GM19023 (cell line): ENCODE results near the gene UBE4B.
"Not testable (repeated sequence)": the region's sequence is repeated elsewhere in the genome, so short reads cannot be mapped to it uniquely, and the experiment has no call there.

Experiments used
- ATAC-seq: cut with Tn5 transposase; IDR thresholded peaks from one replicate; pipeline ENCODE4 v1.9.1; 2021; ENCODE audit warnings: mild to moderate bottlenecking, moderate library complexity; ENCODE audit not compliant: unreplicated experiment

The UBE4B gene

DNA sequence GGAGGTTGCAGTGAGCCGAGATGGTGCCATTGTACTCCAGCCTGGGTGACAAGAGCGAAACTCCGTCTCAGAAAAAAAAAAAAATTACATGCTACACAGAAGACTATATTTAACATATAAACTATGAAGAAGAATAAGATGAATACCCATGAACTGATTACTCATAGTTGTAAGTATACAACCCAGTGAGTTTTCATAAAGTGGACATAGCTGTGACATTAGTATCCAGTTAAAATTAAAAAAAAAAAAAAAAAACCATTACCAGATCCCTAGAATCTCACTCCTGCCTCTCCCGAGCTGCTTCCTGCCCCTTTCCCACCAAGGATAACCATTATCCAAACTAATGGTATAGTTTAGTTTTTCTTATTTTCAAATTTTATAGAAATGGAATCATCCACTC is 37.4 kb downstream of the UBE4B start:
- ATAC-seq = no peak

DNA sequence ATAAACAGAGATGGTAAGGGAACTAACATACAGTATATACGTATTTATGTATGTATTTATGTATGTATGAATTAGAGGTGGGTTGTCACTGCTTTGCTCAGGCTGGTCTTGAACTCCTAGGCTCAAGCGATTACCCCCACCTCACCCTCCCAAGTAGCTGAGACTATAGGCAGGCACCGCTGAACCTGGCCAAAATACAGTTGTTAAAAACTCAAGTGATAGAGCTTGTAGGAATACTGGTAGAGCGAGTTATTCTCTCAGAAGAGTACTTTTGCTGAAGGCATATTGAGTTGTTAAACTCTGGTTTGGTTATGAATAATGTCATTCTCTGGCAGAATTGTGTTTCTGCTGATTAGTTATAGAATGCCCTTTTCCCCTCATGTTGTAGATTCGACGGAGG is 38.9 kb downstream of the UBE4B start:
- no peak for ATAC-seq

DNA sequence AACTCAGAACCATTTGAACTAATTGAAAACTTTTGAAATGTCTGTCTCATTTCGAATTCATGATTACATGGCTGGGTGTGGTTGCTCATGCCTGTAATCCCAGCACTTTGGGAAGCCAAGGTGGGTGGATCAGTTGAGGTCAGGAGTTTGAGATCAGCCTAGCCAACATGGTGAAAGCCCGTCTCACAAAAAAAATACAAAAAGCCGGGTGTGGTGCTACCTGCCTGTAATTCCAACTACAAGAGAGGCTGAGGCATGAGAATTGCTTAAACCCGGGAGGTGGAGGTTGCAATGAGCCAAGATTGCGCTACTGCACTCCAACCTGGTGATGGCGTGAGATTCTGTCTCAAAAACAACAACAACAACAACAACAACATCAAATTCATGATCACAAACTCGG is 40.6 kb downstream of the UBE4B start:
- not testable (repeated sequence) for ATAC-seq

DNA sequence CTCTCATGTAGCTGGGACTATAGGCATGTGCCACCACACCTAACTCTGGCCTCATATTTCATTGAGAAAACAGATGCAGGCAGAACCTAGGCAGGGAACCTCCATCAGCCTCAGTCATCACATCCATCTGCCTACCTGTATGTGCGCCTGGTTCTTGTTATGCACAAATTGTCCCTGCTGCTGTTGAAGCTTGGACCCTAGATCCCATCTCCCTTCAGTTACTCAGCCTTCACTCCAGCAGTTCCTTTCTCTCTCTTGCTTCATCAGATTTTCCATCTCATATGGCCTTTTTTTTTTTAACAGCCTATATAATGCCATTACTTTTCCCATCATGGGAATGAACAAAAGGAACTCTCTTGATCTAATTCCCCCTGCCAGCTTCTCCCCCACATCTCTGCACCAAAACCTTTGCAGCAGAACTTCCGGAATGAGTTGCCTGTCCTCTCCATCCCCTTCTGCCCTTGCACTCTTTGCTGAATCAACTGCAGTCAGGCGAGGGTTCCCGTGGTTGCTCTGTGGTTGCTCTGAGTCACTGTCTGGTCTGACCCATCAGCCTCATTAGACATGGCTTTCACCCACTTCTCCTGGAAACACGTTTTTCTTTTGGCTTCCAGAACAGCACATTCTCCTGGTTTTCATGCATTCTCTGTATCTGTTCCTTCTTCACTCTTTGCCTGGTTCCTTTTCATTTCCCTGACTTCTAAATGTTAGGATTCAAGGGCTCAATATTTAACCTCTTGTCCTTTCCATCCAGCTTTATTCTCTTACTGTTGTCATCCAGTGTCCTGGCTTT is 41.5 kb downstream of the UBE4B start:
- no peak for ATAC-seq

DNA sequence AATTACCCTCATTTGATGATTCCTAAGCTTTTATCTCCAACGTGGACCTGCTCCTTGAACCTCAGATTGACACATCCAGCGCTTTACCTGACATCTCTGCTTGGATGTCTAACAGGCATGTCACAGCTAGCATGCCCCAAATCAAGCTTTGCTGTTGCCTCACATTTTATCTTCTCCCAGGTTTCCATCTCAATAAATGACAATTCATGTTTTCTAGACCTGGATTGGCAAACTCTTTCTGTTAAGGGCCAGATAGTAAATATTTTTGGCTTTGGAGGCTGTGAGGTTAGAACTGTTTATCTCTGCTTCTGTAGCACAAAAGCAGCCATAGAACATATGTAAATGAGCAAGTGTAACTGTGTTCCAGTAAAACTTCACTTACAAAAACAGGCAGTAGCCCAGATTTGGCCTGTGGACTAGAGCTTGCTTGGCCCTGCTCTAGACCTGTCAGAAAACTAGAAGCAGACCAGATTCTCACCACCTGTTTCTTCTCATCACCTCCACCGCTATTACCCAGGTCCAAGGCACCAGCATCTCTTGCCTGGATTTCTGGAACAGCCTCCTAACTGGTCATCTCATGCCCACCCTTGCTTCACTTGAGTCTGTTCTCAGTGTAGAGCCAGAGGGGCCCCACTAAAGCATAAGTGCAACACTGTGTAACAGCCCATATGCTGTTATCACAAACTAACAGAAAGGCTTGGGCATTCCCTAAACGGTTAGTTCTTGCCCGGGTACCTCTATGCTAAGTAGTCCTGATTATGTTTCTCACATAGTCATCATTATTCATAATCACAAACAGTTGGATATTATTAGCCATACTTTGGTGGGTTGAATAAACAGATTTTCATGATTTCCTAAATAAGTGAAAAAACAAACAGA is 42.3 kb downstream of the UBE4B start:
- ATAC-seq = no peak

DNA sequence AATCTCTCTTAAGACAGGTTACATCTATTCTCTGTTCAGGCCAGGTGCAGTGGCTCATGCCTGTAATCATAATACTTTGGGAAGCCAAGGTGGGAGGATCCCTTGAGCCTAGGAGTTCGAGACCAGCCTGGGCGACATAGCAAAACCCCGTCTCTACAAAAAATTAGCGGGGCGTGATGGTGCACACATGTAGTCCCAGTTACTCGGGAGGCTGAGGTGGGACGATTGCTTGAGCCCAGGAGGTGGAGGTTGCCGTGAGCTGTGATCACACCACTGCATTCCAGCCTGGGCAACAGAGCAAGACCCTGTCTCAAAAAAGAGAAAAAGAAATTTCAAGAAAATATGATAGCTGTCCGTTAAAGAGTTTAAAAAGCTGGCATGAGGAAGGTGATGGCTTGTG is 43.0 kb downstream of the UBE4B start:
- no peak for ATAC-seq

DNA sequence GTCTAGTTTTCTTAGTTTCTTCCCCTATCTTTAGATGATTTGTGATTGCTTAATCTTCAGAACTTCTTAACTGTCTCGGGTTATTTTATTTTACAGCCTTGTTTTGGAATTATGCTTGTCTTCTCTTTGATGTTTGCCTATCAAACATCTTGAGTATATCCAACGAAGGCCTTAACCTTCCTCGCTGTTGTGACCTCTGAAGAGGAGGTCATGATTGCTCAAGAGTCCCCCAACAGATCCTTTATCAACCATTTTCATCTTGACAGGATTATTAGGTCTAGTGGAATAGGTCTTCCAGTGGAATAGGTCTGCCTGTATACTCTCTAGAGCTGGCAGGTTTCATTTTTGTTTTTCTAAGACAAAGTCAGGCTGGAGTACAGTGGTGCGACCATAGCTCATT is 45.7 kb downstream of the UBE4B start:
- no peak for ATAC-seq

DNA sequence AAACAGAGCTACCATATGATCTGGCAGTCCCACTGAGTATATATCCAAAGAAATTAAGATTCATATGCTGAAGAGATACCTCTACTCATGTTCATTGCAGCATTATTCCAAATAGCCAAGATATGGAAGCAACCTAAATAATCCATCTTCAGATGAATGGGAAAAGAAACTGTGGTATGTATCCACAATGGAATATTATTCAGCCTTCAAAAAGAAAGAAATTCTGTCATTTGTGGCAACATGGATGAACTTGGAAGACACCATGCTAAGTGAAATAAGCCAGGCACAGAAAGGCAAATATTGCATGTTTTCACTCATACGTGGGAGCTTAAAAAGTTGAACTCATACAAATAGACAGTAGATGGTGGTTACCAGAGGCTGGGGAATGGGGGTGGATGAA is 47.8 kb downstream of the UBE4B start:
- no peak for ATAC-seq

DNA sequence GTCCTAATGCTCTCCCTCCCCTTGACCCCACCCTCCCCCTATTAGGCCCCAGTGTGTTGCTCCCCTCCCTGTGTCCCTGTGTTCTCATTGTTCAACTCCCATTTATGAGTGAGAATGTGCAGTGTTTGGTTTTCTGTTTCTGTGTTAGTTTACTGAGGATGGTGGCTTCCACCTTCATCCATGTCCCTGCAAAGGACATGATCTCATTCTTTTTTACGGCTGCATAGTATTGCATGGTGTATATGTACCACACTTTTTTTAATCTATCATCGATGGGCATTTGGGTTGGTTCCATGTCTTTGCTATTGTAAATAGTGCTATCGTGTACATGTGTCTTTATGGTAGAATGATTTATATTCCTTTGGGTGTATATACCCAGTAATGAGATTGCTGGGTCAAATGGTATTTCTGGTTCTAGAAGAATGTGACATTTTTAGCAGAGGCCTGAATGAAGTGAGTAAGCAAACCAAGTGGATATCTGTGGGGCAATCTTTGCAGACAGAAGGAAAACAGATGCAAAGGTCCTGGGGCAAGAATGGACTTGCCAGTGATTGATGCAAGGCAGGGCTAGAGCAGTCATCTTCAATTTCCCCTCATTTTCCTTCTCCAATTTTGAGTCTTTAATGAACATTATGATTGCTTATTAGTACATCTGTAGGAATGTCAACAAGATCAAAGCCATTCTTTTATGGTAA is 50.2 kb downstream of the UBE4B start:
- no peak for ATAC-seq

DNA sequence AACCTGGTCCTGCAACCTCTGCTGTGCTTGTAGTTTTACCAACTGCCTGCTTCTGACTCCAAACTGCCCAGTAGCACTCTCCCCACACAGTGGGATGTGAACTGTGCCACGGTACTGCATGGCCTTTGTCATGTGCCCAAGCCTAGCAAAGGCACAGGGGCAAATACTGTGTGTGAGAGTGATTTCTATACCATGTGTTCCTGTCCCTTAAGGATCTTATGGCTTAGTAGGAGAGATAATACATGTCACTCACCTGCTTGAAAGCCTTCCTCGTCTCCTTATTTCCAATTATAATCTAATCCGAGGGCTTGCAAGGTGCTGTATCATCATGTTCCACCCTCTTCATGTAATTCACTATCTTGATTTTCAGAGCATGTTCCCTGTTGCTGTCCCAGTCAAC is 51.3 kb downstream of the UBE4B start:
- ATAC-seq = no peak

DNA sequence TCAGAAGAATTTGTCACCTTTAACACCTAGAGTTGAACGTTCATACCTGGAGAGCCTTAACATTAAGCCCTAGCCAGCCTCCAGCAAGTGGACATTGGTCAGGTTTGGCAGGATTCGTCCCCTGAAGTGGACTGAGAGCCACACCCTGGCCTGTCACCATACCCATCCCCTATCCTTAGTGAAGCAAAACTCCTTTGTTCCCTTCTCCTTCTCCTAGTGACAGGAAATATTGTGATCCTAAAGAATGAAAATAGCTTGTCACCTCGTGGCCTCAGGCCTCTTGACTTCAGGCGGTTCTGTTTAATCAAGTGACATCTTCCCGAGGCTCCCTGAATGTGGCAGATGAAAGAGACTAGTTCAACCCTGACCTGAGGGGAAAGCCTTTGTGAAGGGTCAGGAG is 52.3 kb downstream of the UBE4B start:
- no peak for ATAC-seq

DNA sequence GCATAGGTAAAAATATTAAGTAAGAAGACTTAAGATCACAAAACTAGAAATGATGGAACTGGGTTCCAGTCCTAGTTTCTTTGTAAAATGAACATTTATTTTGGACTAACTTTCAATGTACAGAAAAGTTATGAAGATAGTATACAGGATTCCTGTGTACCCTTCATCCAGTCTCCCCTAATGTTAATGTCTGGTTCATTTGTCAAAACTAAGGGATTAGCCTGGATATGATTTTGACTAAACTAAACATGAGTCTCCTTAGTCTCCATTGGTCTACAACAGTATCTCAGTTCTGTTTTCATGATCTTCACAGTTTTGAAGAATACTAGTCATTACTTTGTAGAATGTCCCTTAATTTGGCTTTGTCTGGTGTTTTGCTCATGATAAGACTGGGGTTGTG is 54.5 kb downstream of the UBE4B start:
- ATAC-seq = no peak

DNA sequence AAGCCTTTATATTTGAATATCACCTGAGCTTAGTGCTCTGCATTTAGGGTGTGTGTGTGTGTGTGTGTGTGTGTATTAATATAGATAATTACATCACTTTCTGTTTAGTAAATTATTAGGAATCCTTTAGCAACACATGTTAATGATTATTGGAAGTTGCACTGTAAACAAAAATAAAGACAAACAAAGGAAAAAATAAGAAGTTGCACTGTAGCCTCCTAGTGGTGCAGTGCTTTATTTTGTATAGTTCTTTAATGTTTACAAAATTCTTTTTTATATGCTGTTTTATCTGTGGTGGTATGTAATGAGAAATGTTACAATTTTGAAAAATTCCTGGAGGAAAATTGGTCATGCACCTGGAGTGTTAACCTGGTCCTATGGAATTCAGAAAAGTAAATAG is 69.2 kb downstream of the UBE4B start:
- ATAC-seq = no peak

DNA sequence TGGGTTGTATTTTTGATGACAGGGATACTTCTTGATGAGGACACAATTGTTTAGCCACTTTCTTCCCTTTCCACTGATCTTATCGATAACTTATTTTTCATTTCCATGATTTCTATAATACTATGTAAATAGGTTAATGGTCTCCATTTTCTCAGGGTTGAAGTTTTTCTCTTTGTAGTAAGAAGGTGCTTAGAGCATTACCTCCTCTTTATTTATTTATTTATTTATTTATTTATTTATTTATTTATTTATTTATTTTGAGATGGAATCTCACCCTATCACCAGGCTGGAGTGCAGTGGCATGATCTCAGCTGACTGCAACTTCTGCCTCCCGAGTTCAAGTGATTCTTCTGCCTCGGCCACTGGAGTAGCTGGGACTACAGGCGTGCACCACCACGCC is 70.4 kb downstream of the UBE4B start:
- ATAC-seq = no peak

DNA sequence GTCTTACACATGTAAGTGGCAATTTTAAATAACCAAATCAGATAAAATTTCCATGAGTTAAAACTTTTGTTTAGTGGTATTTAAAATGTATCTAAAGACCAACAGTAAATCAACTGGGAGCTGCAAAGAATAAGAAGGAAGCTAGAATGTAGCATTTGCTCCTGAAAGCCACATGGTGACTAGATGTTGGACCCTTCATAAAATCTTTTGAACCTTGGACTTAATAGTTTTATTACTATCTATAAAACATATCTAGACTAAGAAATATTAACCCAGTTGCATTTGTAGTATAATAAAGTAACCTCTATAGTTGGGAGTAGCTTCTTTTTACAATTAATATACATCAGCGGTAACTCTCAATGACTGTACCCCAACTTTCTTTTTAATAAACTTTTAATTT is 72.1 kb downstream of the UBE4B start:
- no peak for ATAC-seq

DNA sequence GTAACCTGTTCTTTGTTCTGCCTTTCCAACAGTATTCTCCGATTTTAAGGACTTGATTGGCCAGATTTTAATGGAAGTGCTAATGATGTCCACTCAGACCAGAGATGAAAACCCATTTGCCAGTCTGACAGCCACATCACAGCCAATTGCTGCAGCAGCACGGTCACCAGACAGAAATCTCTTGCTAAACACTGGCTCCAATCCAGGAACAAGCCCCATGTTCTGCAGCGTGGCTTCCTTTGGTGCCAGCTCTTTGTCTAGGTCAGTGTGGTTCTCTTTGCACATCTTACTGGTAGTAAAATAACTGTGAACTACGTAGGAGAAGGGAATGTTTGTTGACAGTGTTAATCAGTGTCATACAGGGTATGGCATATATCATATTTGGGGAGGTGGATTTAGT is 72.7 kb downstream of the UBE4B start:
- ATAC-seq = no peak

DNA sequence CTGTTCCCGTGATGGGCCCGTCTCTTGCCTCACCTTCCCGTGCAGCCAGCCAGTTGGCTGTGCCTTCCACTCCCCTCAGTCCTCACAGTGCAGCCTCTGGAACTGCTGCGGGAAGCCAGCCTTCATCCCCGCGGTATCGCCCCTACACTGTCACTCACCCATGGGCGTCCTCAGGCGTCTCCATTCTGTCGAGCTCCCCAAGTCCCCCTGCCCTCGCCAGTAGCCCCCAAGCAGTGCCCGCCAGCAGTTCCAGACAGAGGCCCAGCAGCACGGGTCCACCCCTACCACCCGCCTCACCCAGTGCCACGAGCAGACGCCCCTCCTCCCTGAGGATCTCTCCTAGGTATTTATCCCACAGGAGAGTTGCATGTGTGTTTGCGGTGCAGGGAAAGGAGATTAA is 73.5 kb downstream of the UBE4B start:
- no peak for ATAC-seq

DNA sequence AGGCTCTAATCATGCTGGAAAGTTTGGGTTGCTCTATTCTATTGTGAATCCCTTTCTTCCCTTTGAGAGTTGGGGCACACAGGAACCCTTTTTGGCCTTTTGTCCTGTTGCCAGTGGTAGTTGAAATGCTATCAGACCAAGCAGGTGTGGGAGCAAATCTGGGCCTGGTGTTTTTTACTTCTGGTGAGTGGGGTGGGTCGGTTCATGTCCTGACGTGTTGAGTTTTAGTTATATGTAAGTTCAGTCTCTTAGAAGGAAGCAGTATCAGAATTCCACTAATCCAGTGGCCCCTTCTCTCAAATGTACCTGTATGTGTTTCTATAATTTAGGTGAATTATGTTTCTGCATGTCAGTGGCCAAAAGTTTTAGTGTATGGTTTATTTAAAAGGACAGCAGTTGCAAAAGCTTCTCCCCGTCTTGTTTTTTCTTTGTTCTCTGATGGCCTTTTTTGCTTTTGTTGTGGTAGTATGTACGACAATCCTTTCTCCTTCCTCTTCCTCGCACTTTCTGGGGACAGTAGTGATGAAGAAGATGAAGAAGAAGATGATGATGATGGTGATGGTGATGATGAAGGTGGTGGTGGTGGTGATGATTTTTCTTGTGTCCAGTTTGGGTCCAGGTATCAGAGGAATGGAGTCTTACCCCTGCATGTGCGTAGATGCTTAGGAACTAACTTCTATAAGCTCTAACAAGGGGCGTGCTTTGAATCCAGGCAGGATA is 74.2 kb downstream of the UBE4B start:
- no peak for ATAC-seq

DNA sequence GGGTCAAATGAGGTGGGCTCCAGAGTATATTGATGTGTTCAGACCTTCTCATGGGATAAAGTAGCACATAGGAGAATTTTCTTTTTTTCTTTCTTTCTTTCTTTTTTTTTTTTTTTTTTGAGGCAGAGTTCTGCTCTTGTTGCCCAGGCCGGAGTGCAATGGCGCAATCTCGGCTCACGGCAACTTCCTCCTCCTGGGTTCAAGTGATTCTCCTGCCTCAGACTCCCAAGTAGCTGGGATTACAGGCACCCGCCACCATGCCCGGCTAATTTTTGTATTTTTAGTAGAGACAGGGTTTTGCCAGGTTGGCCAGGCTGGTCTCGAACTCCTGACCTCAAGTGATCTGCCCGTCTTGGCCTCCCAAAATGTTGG is 74.7 kb downstream of the UBE4B start:
- not testable (repeated sequence) for ATAC-seq

DNA sequence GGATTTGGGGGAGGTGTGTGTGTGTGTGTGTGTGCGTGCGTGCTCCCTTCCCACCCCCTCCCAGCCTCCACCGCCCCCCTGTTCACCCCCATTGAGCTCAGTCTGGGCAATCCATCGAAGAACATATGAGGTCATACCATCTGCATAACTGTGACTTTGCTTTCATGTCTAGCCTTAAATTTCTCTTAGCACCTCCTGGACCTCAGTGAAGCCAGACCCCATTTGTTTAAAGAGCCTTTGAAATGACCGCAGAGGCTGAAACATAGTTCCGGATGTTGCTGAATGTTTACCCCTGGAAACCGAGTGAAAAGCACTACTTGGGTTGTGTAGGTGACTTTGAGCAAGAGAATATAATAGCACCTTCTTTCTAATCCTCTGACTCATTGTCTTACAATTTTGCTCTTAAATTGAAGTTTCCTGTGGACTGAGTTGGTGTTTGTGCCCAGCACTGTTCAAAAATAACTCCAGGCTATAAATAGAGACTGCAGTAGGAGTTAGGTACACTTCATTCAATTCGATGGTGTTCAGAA is 75.4 kb downstream of the UBE4B start:
- ATAC-seq = no peak
